Neural progenitor cell (in vitro differentiated cells): Measurements from ENCODE around the gene SCFD2. TPM values are rescaled to one million over a fixed set of nuclear protein-coding genes. Genes with fewer than 3 reads are reported as not detected.

Experiments
- DNase-seq: peaks from one replicate; pipeline ENCODE4 v3.0.0-alpha.2; 2016; ENCODE audit warnings: low spot score
- H2AFZ ChIP-seq: fragments of 200-600 bp; sonication (generic); replicated peaks from 2 replicates; pipeline ENCODE4 v1.6.1; 2016; ENCODE audit warnings: antibody characterized with exemption
- H3F3A ChIP-seq: fragments of 200-600 bp; sonication (generic); 2 replicates; pipeline ENCODE4 v1.6.1; 2016; ENCODE audit warnings: antibody characterized with exemption, low read depth
- H3K27ac ChIP-seq: fragments of 200-600 bp; sonication (generic); 2 replicates; pipeline ENCODE4 v1.5.1; 2016; ENCODE audit warnings: mild to moderate bottlenecking
- H3K27me3 ChIP-seq: fragments of 200-600 bp; sonication (generic); 2 replicates; pipeline ENCODE4 v1.6.1; 2016; ENCODE audit warnings: mild to moderate bottlenecking, moderate library complexity
- H3K36me3 ChIP-seq: fragments of 200-600 bp; sonication (generic); 2 replicates; pipeline ENCODE4 v1.5.1; 2016
- H3K4me1 ChIP-seq: fragments of 200-600 bp; sonication (generic); 2 replicates; pipeline ENCODE4 v1.6.1; 2016; ENCODE audit warnings: mixed run types
- H3K4me2 ChIP-seq: fragments of 200-600 bp; sonication (generic); 2 replicates; pipeline ENCODE4 v1.6.1; 2016
- H3K4me3 ChIP-seq: fragments of 200-600 bp; sonication (generic); 2 replicates; pipeline ENCODE4 v1.5.1; 2016
- H3K79me2 ChIP-seq: fragments of 200-600 bp; sonication (generic); 2 replicates; pipeline ENCODE4 v1.6.1; 2016; ENCODE audit warnings: low read depth
- H3K9ac ChIP-seq: fragments of 200-600 bp; sonication (generic); 2 replicates; pipeline ENCODE4 v1.6.1; 2016
- H3K9me3 ChIP-seq: fragments of 200-600 bp; sonication (generic); 2 replicates; pipeline ENCODE4 v1.5.1; 2016; ENCODE audit warnings: low read depth
- H4K20me1 ChIP-seq: fragments of 200-600 bp; sonication (generic); 2 replicates; pipeline ENCODE4 v1.6.1; 2016; ENCODE audit warnings: low read depth
- H3K27ac Mint-ChIP-seq: 3 replicates; pipeline ENCODE4 v1.8.0; 2021; ENCODE audit warnings: mixed read lengths
- H3K27me3 Mint-ChIP-seq: 2 replicates; pipeline ENCODE4 v1.8.0; 2022; ENCODE audit warnings: low read depth, mild to moderate bottlenecking, inconsistent platforms, moderate library complexity, mixed read lengths; ENCODE audit not compliant: insufficient read depth
- H3K36me3 Mint-ChIP-seq: 3 replicates; pipeline ENCODE4 v1.8.0; 2021; ENCODE audit warnings: mixed read lengths
- H3K4me1 Mint-ChIP-seq: 3 replicates; pipeline ENCODE4 v1.8.0; 2021; ENCODE audit warnings: mixed read lengths
- H3K4me3 Mint-ChIP-seq: 3 replicates; pipeline ENCODE4 v1.8.0; 2021; ENCODE audit warnings: mild to moderate bottlenecking, moderate library complexity, mixed read lengths
- H3K9me3 Mint-ChIP-seq: 3 replicates; pipeline ENCODE4 v1.8.0; 2020; ENCODE audit warnings: mixed read lengths
- CTCF ChIP-seq: fragments of 200-600 bp; sonication (generic); IDR thresholded peaks from 2 replicates; pipeline ENCODE4 v1.5.1; 2017; ENCODE audit warnings: antibody characterized with exemption, mild to moderate bottlenecking
- EZH2 ChIP-seq: fragments of 200-600 bp; sonication (generic); IDR thresholded peaks from 2 replicates; pipeline ENCODE4 v1.6.1; 2017; ENCODE audit warnings: antibody characterized with exemption, mild to moderate bottlenecking, moderate library complexity
- EZH2phosphoT487 ChIP-seq: fragments of 200-600 bp; sonication (generic); IDR thresholded peaks from 2 replicates; pipeline ENCODE4 v1.6.1; 2017; ENCODE audit warnings: antibody characterized with exemption
- total RNA-seq: library from RNA; depleted of rRNA; stranded (reverse); fragments of >200 nt; gene quantifications from 2 replicates; pipeline ENCODE4 v1.2.3, GENCODE V29; 2015; ENCODE audit warnings: low replicate concordance

The SCFD2 gene
- total RNA-seq, 1 donor from 2014 or later = 4.8 TPM

- Histone ChIP-seq H3K4me2 (no peak overlapping the region), H3K27me3 (no peaks in the 10 kb centered on the region), H3K9ac (no peak overlapping the region), H3K27ac (no peak overlapping the region), H2AFZ (no peak overlapping the region), H4K20me1 (no peaks in the 10 kb centered on the region), H3K36me3 (no peaks in the 10 kb centered on the region), H3F3A (no peaks in the 10 kb centered on the region), H3K79me2 (no peaks in the 10 kb centered on the region), H3K9me3 (no peaks in the 10 kb centered on the region), H3K4me1 (no peaks in the 10 kb centered on the region), H3K4me3 (no peak overlapping the region)
- no peaks in the 10 kb centered on the region for H3K27me3 Mint-ChIP-seq
- no peak for DNase-seq
- H3K9me3 Mint-ChIP-seq = no peaks in the 10 kb centered on the region
- TF ChIP-seq CTCF = no peak
- no peak for TF ChIP-seq EZH2phosphoT487
- no peak for TF ChIP-seq EZH2
- no peaks in the 10 kb centered on the region for H3K36me3 Mint-ChIP-seq
- no peak overlapping the region for H3K27ac Mint-ChIP-seq
- no peaks in the 10 kb centered on the region for H3K4me1 Mint-ChIP-seq
- no peak overlapping the region for H3K4me3 Mint-ChIP-seq
Observed at GRCh38 chr4:53233114-53233795, 132.6 kb downstream of the SCFD2 start.

GRCh38 chr4:53232371-53232770, 133.5 kb downstream of the SCFD2 start:
- Mint-ChIP-seq H3K27me3 (no peaks in the 10 kb centered on the region), H3K9me3 (no peaks in the 10 kb centered on the region), H3K4me1 (no peaks in the 10 kb centered on the region), H3K4me3 (no peak overlapping the region), H3K27ac (no peak overlapping the region), H3K36me3 (no peaks in the 10 kb centered on the region)
- no peaks in the 10 kb centered on the region for H3K4me1 ChIP-seq
- no peaks in the 10 kb centered on the region for H3F3A ChIP-seq
- H3K36me3 ChIP-seq = no peaks in the 10 kb centered on the region
- no peaks in the 10 kb centered on the region for H3K27me3 ChIP-seq
- no peaks in the 10 kb centered on the region for H4K20me1 ChIP-seq
- H3K9me3 ChIP-seq = no peaks in the 10 kb centered on the region
- DNase-seq = no peak
- no peak for TF ChIP-seq EZH2phosphoT487
- no peak for TF ChIP-seq EZH2
- TF ChIP-seq CTCF = no peak
- no peak overlapping the region for H3K9ac ChIP-seq
- H3K4me2 ChIP-seq = no peak overlapping the region
- no peak overlapping the region for H3K4me3 ChIP-seq
- H3K27ac ChIP-seq = no peak overlapping the region
- H3K79me2 ChIP-seq = no peaks in the 10 kb centered on the region
- no peak overlapping the region for H2AFZ ChIP-seq

- Histone ChIP-seq H2AFZ (no peak overlapping the region), H3F3A (no peaks in the 10 kb centered on the region), H4K20me1 (no peaks in the 10 kb centered on the region), H3K4me3 (no peak overlapping the region), H3K79me2 (no peaks in the 10 kb centered on the region), H3K9me3 (no peaks in the 10 kb centered on the region), H3K27me3 (no peaks in the 10 kb centered on the region), H3K27ac (no peak overlapping the region), H3K36me3 (no peaks in the 10 kb centered on the region), H3K4me2 (no peak overlapping the region), H3K9ac (no peak overlapping the region), H3K4me1 (no peaks in the 10 kb centered on the region)
- H3K4me3 Mint-ChIP-seq = no peak overlapping the region
- no peaks in the 10 kb centered on the region for H3K36me3 Mint-ChIP-seq
- H3K9me3 Mint-ChIP-seq = no peaks in the 10 kb centered on the region
- no peaks in the 10 kb centered on the region for H3K4me1 Mint-ChIP-seq
- TF ChIP-seq CTCF = no peak
- no peak for TF ChIP-seq EZH2phosphoT487
- TF ChIP-seq EZH2 = no peak
- H3K27me3 Mint-ChIP-seq = no peaks in the 10 kb centered on the region
- no peak overlapping the region for H3K27ac Mint-ChIP-seq
- DNase-seq = no peak
Observed at GRCh38 chr4:53228036-53228435, 137.8 kb downstream of the SCFD2 start.
